K562 (cell line): Measurements from ENCODE around the gene SGPL1. TPM values are rescaled to one million over a fixed set of nuclear protein-coding genes. Genes with fewer than 3 reads are reported as not detected.

Experiments
- ATAC-seq: fragments of 200-7000 bp; cut with Tn5 transposase; 3 replicates; pipeline ENCODE4 v1.9.1; 2020; ENCODE audit warnings: moderate library complexity
- BruUV-seq: library from RNA; stranded (reverse); fragments of 400-500 nt; replicated peaks from 2 replicates; lab custom pipeline; 2021; lab: Mats Ljungman, UMichigan
- CTCF ChIA-PET: fragments of 300-600 bp; formaldehyde crosslinking; extraction: SDS; loops from one replicate; lab custom pipeline; 2021; ENCODE audit warnings: low intra/inter-chr PET ratio; lab: Yijun Ruan, JAX
- POLR2A ChIA-PET: fragments of 300-600, 350-650 bp; sonication (Branson Sonifier 250); formaldehyde crosslinking; extraction: SDS; loops from one replicate; lab custom pipeline; 2021; ENCODE audit warnings: antibody characterized with exemption, inconsistent platforms; lab: Yijun Ruan, JAX
- DNase-seq, 4 experiments: peaks; one replicate each; pipeline versions ENCODE4 v3.0.0 to v3.0.0-alpha.2; 2011 to 2018; ENCODE audit warnings: low spot score in 3 of 4, mixed read lengths in 3 of 4; ENCODE audit errors: extremely low read depth in 1 of 4
- FAIRE-seq: peaks from 2 replicates; lab custom pipeline; 2011; peaks lifted over from hg19 to GRCh38; lab: Jason Lieb, UNC
- H2AFZ ChIP-seq: 2 replicates; pipeline ENCODE4 v1.6.0; 2011; ENCODE audit warnings: low read depth, low read length, control low read depth, inconsistent platforms
- H3K27ac ChIP-seq: fragments of 200-600 bp; 3 replicates; pipeline ENCODE4 v1.8.0; 2011; ENCODE audit warnings: low read depth, mild to moderate bottlenecking, control low read depth, inconsistent platforms, low read length, moderate library complexity, mixed read lengths; ENCODE audit errors: extremely low read depth
- H3K27me3 ChIP-seq, 2 experiments: fragments of 300-600 bp in 1 of 2; 2 replicates in 1 of 2; 3 replicates in 1 of 2; pipeline versions ENCODE4 v1.6.0 to v1.8.0; 2011; ENCODE audit warnings: inconsistent platforms in 2 of 2, low read length in 2 of 2, mild to moderate bottlenecking in 1 of 2, mixed read lengths in 1 of 2, moderate library complexity in 1 of 2; ENCODE audit not compliant: control insufficient read depth in 2 of 2, insufficient read depth in 2 of 2
- H3K36me3 ChIP-seq: fragments of 300-600 bp; 3 replicates; pipeline ENCODE4 v1.8.0; 2011; ENCODE audit warnings: mild to moderate bottlenecking, low read length, inconsistent platforms; ENCODE audit not compliant: control insufficient read depth, insufficient read depth
- H3K4me1 ChIP-seq, 2 experiments: fragments of 200-600 bp in 1 of 2; replicated peaks in 1 of 2; 2 replicates in 1 of 2; 3 replicates in 1 of 2; pipeline versions ENCODE4 v1.5.1 to v1.8.0; 2011; ENCODE audit warnings: inconsistent platforms in 2 of 2, low read length in 2 of 2, mild to moderate bottlenecking in 1 of 2, mixed read lengths in 1 of 2, moderate library complexity in 1 of 2; ENCODE audit not compliant: control insufficient read depth in 2 of 2, insufficient read depth in 2 of 2
- H3K4me2 ChIP-seq: 2 replicates; pipeline ENCODE4 v1.6.1; 2011; ENCODE audit warnings: low read length, control low read depth, inconsistent platforms, mixed read lengths; ENCODE audit not compliant: insufficient read depth
- H3K4me3 ChIP-seq: fragments of 200-600 bp; sonication (generic), shearing (Covaris generic); 2 replicates; pipeline ENCODE4 v1.5.1; 2016; ENCODE audit warnings: control low read depth, inconsistent platforms
- H3K79me2 ChIP-seq: fragments of 200-600 bp; 3 replicates; pipeline ENCODE4 v1.8.0; 2011; ENCODE audit warnings: low read length, inconsistent platforms; ENCODE audit not compliant: control insufficient read depth, insufficient read depth
- H3K9ac ChIP-seq, 2 experiments: 2 replicates each; pipeline versions ENCODE4 v1.6.0 to v1.6.1; 2011; ENCODE audit warnings: low read depth in 2 of 2, low read length in 2 of 2, control low read depth in 1 of 2, inconsistent platforms in 1 of 2, mild to moderate bottlenecking in 1 of 2, mixed read lengths in 1 of 2; ENCODE audit not compliant: insufficient read depth in 1 of 2
- H3K9me1 ChIP-seq: one replicate; pipeline ENCODE4 v1.6.0; 2011; ENCODE audit warnings: inconsistent platforms, mild to moderate bottlenecking, low read length, moderate library complexity; ENCODE audit not compliant: control insufficient read depth, insufficient read depth
- H3K9me3 ChIP-seq: replicated peaks from 2 replicates; pipeline ENCODE4 v1.5.1; 2011; ENCODE audit warnings: low read depth, low read length, inconsistent platforms; ENCODE audit not compliant: control insufficient read depth, insufficient read depth
- H4K20me1 ChIP-seq: replicated peaks from 2 replicates; pipeline ENCODE4 v1.6.1; 2011; ENCODE audit warnings: low read length, inconsistent platforms, mixed read lengths; ENCODE audit not compliant: control insufficient read depth, insufficient read depth
- ARID3B ChIP-seq: fragments of 250-450 bp; sonication (Bioruptor Pico); IDR thresholded peaks from 2 replicates; pipeline ENCODE4 v1.4.0; 2020; ENCODE audit warnings: borderline replicate concordance
- ETS1 ChIP-seq: conservative IDR thresholded peaks from 2 replicates; pipeline ENCODE4 v1.6.1; 2011; ENCODE audit warnings: low read depth, mild to moderate bottlenecking, low read length; ENCODE audit not compliant: control insufficient read depth
- FOXK1 ChIP-seq: sonication (generic); formaldehyde crosslinking; IDR thresholded peaks from 2 replicates; pipeline ENCODE4 v1.8.0; 2022; ENCODE audit warnings: missing genetic modification reagents, mild to moderate bottlenecking, borderline replicate concordance
- GABPA ChIP-seq: fragments of 200-800 bp; sonication (Bioruptor generic); conservative IDR thresholded peaks from 2 replicates; pipeline ENCODE4 v1.6.1; 2016; ENCODE audit warnings: low read depth, missing genetic modification characterization, missing compliant biosample characterization
- HDAC8 ChIP-seq: fragments of 450-650 bp; IDR thresholded peaks from 2 replicates; pipeline ENCODE4 v1.6.1; 2016; ENCODE audit warnings: mild to moderate bottlenecking, missing genetic modification characterization, moderate library complexity, missing compliant biosample characterization
- LCOR ChIP-seq: sonication (generic); formaldehyde crosslinking; IDR thresholded peaks from 2 replicates; pipeline ENCODE4 v1.8.0; 2022; ENCODE audit warnings: mild to moderate bottlenecking, missing genetic modification reagents
- MCM2 ChIP-seq: fragments of 450-650 bp; IDR thresholded peaks from 2 replicates; pipeline ENCODE4 v1.6.1; 2017; ENCODE audit warnings: low read depth, mild to moderate bottlenecking
- TAF1 ChIP-seq: IDR thresholded peaks from 2 replicates; pipeline ENCODE4 v1.6.1; 2011; ENCODE audit warnings: mild to moderate bottlenecking, low read length, moderate library complexity; ENCODE audit not compliant: insufficient read depth, control insufficient read depth, severe bottlenecking; ENCODE audit errors: extremely low read depth
- TEAD4 ChIP-seq, 2 experiments: sonication (generic) in 1 of 2; formaldehyde crosslinking in 1 of 2; IDR thresholded peaks; 2 replicates each; pipeline versions ENCODE4 v1.6.1 to v1.8.0; 2012 to 2022; ENCODE audit warnings: borderline replicate concordance in 1 of 2, inconsistent platforms in 1 of 2, low read length in 1 of 2, mild to moderate bottlenecking in 1 of 2, missing genetic modification reagents in 1 of 2
- U2AF2 ChIP-seq: fragments of 200-400 bp; formaldehyde crosslinking; optimal IDR thresholded peaks from 2 replicates; pipeline ENCODE3; 2017; ENCODE audit warnings: low read depth, mild to moderate bottlenecking, low read length
- WGBS: fragments of 100-300 bp; shearing (Covaris generic); methylation state at CpG from one replicate; pipeline ENCODE4 v1.1.6; 2016; ENCODE audit warnings: low coverage, mixed read lengths; ENCODE audit not compliant: insufficient coverage; ENCODE audit errors: missing lambda C conversion rate; 5-methylcytosine and 5-hydroxymethylcytosine counted together
- in situ Hi-C: fragments of 300-500 bp; cut with MboI; formaldehyde crosslinking; loops from 4 replicates; pipeline ENCODE4 v1.15.0; 2018; ENCODE audit warnings: inconsistent platforms, mixed read lengths
- intact Hi-C: fragments of 100-400 bp; cut with micrococcal nuclease; formaldehyde crosslinking; loops from 2 replicates; pipeline ENCODE4 v1.14.2; 2022
- polyA plus RNA-seq, 8 experiments: library from polyadenylated mRNA; depleted of rRNA in 4 of 8; stranded (reverse) in 5 of 8; unstranded in 3 of 8; fragments of >200 nt; fragmentation: Nextera tagmentation in 2 of 8; fragmentation: Illumina TruSeq in 1 of 8; extraction: Ambion mirVana in 2 of 8; extraction: Trizol in 1 of 8; gene quantifications; 2 replicates each; pipeline versions ENCODE4 v1.2.1 to v1.2.3, GENCODE V29; 2011 to 2014; ENCODE audit warnings: inconsistent platforms in 1 of 8, missing spikeins in 1 of 8
- total RNA-seq, 7 experiments: library from RNA; depleted of rRNA in 6 of 7; stranded (reverse); fragments of >200 nt in 6 of 7; fragmentation: Illumina TruSeq in 2 of 7; extraction: Trizol in 2 of 7; gene quantifications; 2 replicates each; pipeline versions ENCODE4 v1.2.1 to v1.2.3, GENCODE V29; 2011 to 2021; ENCODE audit warnings: low replicate concordance in 1 of 7
- TF ChIP-seq, protein P1 (sequence below): sonication (generic); formaldehyde crosslinking; IDR thresholded peaks from 2 replicates; pipeline ENCODE4 v1.8.0; 2022; ENCODE audit warnings: mild to moderate bottlenecking, low read depth, missing genetic modification reagents
- TF ChIP-seq, protein P2 (sequence below): fragments of 450-650 bp; formaldehyde crosslinking; IDR thresholded peaks from 2 replicates; pipeline ENCODE4 v1.4.0; 2020; ENCODE audit warnings: mild to moderate bottlenecking, moderate library complexity

SGPL1 gene
- total and polyA plus RNA-seq, 9 of the 15 experiments (the other 6 are each of a cell fraction or from before 2014, with no cell fraction given), result 6.0 to 18.0 (median 8.7) TPM

DNA sequence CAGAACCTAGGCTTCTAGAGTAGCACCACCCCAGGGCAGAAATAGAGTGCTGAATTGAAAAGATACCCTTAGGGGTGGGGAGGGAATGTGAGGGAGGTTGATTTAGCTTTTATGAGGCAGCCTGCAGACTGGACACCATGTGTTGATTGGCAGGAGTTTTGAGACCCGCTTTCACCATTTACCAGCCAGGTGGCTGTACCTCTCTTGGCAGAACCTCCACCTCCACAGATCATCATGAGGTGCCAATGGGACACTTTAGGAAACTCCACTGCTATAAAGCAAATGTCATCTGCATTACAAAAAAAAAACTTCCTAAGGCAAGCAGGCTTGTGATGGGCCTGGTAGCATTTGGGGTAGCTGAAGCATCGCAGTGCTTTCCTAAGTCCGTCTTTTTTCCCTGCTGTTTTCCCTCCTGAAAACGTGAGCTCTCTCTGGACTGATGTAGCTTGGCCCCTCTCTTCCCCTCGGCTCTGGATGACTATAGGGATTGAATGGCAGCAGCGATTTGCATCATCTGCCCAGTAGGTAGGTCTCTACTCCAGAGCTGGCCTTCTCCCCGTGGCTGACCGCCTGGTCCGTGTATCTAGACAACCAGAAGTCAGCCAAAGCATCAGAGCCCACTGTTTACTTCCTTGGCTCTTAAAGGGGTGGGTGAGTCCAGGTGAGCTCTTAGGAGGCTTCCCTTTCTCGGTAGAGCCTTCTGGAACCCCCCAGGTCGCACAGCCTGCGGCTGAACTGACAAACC, 71.3 kb downstream of the SGPL1 start:
- TF ChIP-seq ARID3B (CRISPR knock-in tag) (no peak), LCOR (CRISPR knock-in tag) (no peak), TAF1 (peak; percentile 2), ETS1 (no peak), TEAD4 (IDR thresholded peaks at IDR 0.05; ENCODE audit: low read length) (no peak), TEAD4 (CRISPR knock-in tag; IDR thresholded peaks at IDR 0.05; ENCODE audit: borderline replicate concordance) (no peak), HDAC8 (tag) (no peak), FOXK1 (CRISPR knock-in tag) (no peak), MCM2 (no peak), U2AF2 (no peak), GABPA (no peak)
- TF ChIP-seq, protein P1, sequence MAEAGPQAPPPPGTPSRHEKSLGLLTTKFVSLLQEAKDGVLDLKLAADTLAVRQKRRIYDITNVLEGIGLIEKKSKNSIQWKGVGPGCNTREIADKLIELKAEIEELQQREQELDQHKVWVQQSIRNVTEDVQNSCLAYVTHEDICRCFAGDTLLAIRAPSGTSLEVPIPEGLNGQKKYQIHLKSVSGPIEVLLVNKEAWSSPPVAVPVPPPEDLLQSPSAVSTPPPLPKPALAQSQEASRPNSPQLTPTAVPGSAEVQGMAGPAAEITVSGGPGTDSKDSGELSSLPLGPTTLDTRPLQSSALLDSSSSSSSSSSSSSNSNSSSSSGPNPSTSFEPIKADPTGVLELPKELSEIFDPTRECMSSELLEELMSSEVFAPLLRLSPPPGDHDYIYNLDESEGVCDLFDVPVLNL (CRISPR knock-in tag), result 0 out of 2 replicates have a peak, but pooled peaks have one; percentile 44
- TF ChIP-seq, protein P2, sequence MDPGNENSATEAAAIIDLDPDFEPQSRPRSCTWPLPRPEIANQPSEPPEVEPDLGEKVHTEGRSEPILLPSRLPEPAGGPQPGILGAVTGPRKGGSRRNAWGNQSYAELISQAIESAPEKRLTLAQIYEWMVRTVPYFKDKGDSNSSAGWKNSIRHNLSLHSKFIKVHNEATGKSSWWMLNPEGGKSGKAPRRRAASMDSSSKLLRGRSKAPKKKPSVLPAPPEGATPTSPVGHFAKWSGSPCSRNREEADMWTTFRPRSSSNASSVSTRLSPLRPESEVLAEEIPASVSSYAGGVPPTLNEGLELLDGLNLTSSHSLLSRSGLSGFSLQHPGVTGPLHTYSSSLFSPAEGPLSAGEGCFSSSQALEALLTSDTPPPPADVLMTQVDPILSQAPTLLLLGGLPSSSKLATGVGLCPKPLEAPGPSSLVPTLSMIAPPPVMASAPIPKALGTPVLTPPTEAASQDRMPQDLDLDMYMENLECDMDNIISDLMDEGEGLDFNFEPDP, result no peak
- TF ChIP-seq, all 486 proteins: peak for 2
- ChIA-PET CTCF (no interaction called here), POLR2A (interaction anchor here (0.6 to 2.5 kb wide), 9 partner anchors 9 to 630 kb away, joined by 3 to 12 read pairs (median 3); no protein-coding TSS in a partner anchor)
- Histone ChIP-seq H3K9ac (peak overlapping the region; percentile 69 to 96; a peak in 3 of 4 replicates), H3K4me1 (peaks cover 11 to 21% of the 10 kb centered on the region in 2 experiments), H2AFZ (no peak overlapping the region; the same call in 1 of the 2 replicates), H3K9me1 (no peaks in the 10 kb centered on the region), H3K27me3 (no peaks in the 10 kb centered on the region), H3K4me3 (peak overlapping the region; percentile 62), H3K4me2 (peak overlapping the region; percentile 93), H3K9me3 (no peaks in the 10 kb centered on the region), H3K36me3 (peaks cover 19% of the 10 kb centered on the region; the same call in 1 of the 3 replicates), H3K79me2 (no peaks in the 10 kb centered on the region), H4K20me1 (no peaks in the 10 kb centered on the region), H3K27ac (no peak overlapping the region)
- intact Hi-C loops, result no loop called here
- TSS peak; percentile 47 for BruUV-seq
- 73% methylated on average over 12 of the region's 12 CpGs for WGBS
- no peak for FAIRE-seq
- in situ Hi-C loops, result loop anchor here (10.0 kb wide), 2 partner anchors 72 to 422 kb away; partner anchors contain the start of gene SGPL1
- no peak; the same call in 2 of the 3 replicates for ATAC-seq
- DNase-seq, result no peak
